ENCODE results near the gene ROBO2.

The ROBO2 gene

GRCh38 chr3:77256584-77257503 lies 216.9 kb downstream of the ROBO2 start (continued):
- peak; percentile 98 for TF ChIP-seq BCL6B (tag by site-specific recombination; IDR thresholded peaks at IDR 0.05)
- peak; percentile 48; the same call in 1 of the 2 replicates for TF ChIP-seq PRDM1 (tag by site-specific recombination; IDR thresholded peaks at IDR 0.05)
- TF ChIP-seq WT1 (tag by site-specific recombination; IDR thresholded peaks at IDR 0.05), result no peak
- TF ChIP-seq ZNF335 (tag by site-specific recombination; conservative IDR thresholded peaks at IDR 0.05), result peak; percentile 45; the same call in 1 of the 2 replicates
- TF ChIP-seq ZNF585B (tag by site-specific recombination; IDR thresholded peaks at IDR 0.05), result no peak
- peak; percentile 33; the same call in 1 of the 2 replicates for TF ChIP-seq PATZ1 (tag by site-specific recombination; IDR thresholded peaks at IDR 0.05)
- TF ChIP-seq ZNF518A (tag by site-specific recombination; conservative IDR thresholded peaks at IDR 0.05; ENCODE audit: low read depth), result no peak
- TF ChIP-seq ZNF623 (tag by site-specific recombination; IDR thresholded peaks at IDR 0.05), result no peak

- Histone ChIP-seq H3K4me3 (ENCODE audit: low read depth, low read length) (no peak overlapping the region), H3K9me3 (ENCODE audit: control insufficient read depth, insufficient read depth, low read depth, low read length) (no peaks in the 10 kb centered on the region), H3K4me1 (ENCODE audit: control insufficient read depth, insufficient read depth, low read length) (peaks cover 6% of the 10 kb centered on the region), H3K36me3 (ENCODE audit: control insufficient read depth in 2 of 2, insufficient read depth in 1 of 2, low read length in 2 of 2) (no peaks in the 10 kb centered on the region), H3K27ac (ENCODE audit: extremely low read depth, low read depth, low read length) (no peak overlapping the region)
- ChIA-PET POLR2A (no interaction called here), CTCF (no interaction called here)
- TF ChIP-seq PATZ1 (tag by site-specific recombination; IDR thresholded peaks at IDR 0.05) (no peak), SCRT2 (tag by site-specific recombination; IDR thresholded peaks at IDR 0.05) (0 out of 2 replicates have a peak, but pooled peaks have one; percentile 35)
Observed at GRCh38 chr3:77259694-77260093, 219.8 kb downstream of the ROBO2 start.

- Histone ChIP-seq H3K9me3 (ENCODE audit: control insufficient read depth, insufficient read depth, low read depth, low read length) (no peaks in the 10 kb centered on the region), H3K36me3 (ENCODE audit: control insufficient read depth in 2 of 2, insufficient read depth in 1 of 2, low read length in 2 of 2) (no peaks in the 10 kb centered on the region), H3K4me1 (ENCODE audit: control insufficient read depth, insufficient read depth, low read length) (peaks cover 2% of the 10 kb centered on the region; the same call in 1 of the 2 replicates), H3K4me3 (ENCODE audit: low read depth, low read length) (no peak overlapping the region), H3K27ac (ENCODE audit: extremely low read depth, low read depth, low read length) (no peak overlapping the region)
- CTCF ChIA-PET, result no interaction called here
- POLR2A ChIA-PET, result no interaction called here
- TF ChIP-seq ZXDB (tag by site-specific recombination; IDR thresholded peaks at IDR 0.05) (no peak), ZNF530 (tag by site-specific recombination; IDR thresholded peaks at IDR 0.05; ENCODE audit: low read depth) (no peak), ZNF174 (tag by site-specific recombination; IDR thresholded peaks at IDR 0.05) (no peak), ZNF132 (tag by site-specific recombination; IDR thresholded peaks at IDR 0.05; ENCODE audit: borderline replicate concordance) (no peak)
Observed at GRCh38 chr3:77262361-77262760, 222.5 kb downstream of the ROBO2 start.

All from HEK293 (cell line).